Activated CD4-positive, alpha-beta memory T cell treated with anti-CD3 and anti-CD28 coated beads, Interleukin-2, amount 10 ng/mL, durations not matched to agents 7 days and 5 days (primary cell): ENCODE measurements around the gene ST3GAL3. TPM values are rescaled to one million over a fixed set of nuclear protein-coding genes. Genes with fewer than 3 reads are reported as not detected.

Experiments
- CTCF ChIA-PET: fragments of 350-600 bp; sonication (Branson Sonifier 250); formaldehyde crosslinking; loops from one replicate; lab custom pipeline; 2021; ENCODE audit warnings: antibody characterized with exemption, inconsistent platforms; lab: Charles Lee
- POLR2A ChIA-PET: fragments of 350-600 bp; sonication (Branson Sonifier 250); formaldehyde crosslinking; loops from one replicate; lab custom pipeline; 2021; ENCODE audit warnings: antibody characterized with exemption; lab: Charles Lee
- DNase-seq: peaks from one replicate; pipeline ENCODE4 v3.0.0-alpha.2; 2020
- H3K27ac Mint-ChIP-seq: one replicate; pipeline ENCODE4 v1.8.0; 2021; ENCODE audit warnings: mild to moderate bottlenecking, mixed read lengths
- H3K27me3 Mint-ChIP-seq: one replicate; pipeline ENCODE4 v1.8.0; 2021; ENCODE audit warnings: mixed read lengths
- H3K36me3 Mint-ChIP-seq: one replicate; pipeline ENCODE4 v1.8.0; 2021; ENCODE audit warnings: low read depth, mixed read lengths
- H3K4me1 Mint-ChIP-seq: one replicate; pipeline ENCODE4 v1.8.0; 2021; ENCODE audit warnings: mixed read lengths
- H3K4me3 Mint-ChIP-seq: one replicate; pipeline ENCODE4 v1.8.0; 2021; ENCODE audit warnings: mild to moderate bottlenecking, mixed read lengths
- H3K9me3 Mint-ChIP-seq: one replicate; pipeline ENCODE4 v1.8.0; 2021; ENCODE audit warnings: mixed read lengths
- total RNA-seq, 2 experiments: library from RNA; stranded (reverse); gene quantifications; one replicate each; pipeline ENCODE4 v1.2.3, GENCODE V29; 2021

Gene ST3GAL3
- total RNA-seq, 2 experiments from 2014 or later, result 14.2 to 16.9 TPM

DNA sequence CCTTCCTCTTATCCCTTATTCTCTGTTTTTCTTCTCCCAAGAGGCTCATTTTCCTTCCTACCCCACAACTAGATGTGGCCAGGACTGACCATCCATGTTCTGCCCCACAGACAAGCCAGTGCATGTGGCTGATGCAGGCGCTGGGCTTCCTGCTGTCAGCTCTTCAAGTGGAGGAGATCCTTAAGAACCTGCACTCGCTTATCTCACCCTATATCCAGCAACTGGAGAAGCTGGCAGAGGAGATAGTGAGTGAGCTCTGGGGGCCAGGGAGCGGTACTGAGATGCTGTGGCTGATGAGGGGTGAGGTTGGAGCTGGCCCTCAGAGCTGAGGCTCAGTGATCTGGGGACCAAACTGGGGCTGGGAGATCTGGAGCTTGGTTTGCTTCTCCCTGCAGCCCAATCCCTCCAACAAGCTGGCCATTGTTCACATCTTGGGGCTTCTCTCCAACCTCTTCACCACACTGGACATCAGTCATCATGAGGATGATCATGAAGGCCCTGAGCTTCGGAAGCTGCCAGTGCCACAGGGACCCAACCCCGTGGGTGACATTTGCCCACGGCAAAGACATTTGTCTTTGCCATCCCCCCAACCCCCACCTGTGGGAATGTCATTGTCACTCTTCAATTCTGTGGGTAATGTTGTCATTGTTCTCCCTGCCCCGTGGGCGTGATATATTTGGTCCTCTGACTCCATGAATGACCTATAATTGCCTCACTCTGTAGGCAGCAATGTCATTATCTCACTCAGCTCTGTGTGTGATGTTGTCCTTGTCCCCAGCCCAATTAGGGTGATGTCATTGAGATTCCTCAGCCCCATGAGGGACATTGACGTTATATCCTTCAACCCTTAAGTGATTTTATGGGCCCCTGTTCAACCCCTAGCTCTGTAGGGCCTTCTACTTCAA is 251.3 kb downstream of the ST3GAL3 start:
- peaks cover 3% of the 10 kb centered on the region for H3K4me1 Mint-ChIP-seq
- peaks cover 10% of the 10 kb centered on the region for H3K36me3 Mint-ChIP-seq
- no peaks in the 10 kb centered on the region for H3K27me3 Mint-ChIP-seq
- no peak for DNase-seq
- H3K9me3 Mint-ChIP-seq, result no peaks in the 10 kb centered on the region
- no peak overlapping the region for H3K27ac Mint-ChIP-seq
- no peak overlapping the region for H3K4me3 Mint-ChIP-seq
- ChIA-PET POLR2A (interaction anchor here (1.1 to 2.3 kb wide), 2 partner anchors 11 to 12 kb away, joined by 3 to 7 read pairs; partner anchors contain the start of genes DPH2 and IPO13), CTCF (interaction anchor here (1.4 kb wide), 1 partner anchor 17 kb away, joined by 4 read pairs; the partner anchor contains the start of gene ATP6V0B)

DNA sequence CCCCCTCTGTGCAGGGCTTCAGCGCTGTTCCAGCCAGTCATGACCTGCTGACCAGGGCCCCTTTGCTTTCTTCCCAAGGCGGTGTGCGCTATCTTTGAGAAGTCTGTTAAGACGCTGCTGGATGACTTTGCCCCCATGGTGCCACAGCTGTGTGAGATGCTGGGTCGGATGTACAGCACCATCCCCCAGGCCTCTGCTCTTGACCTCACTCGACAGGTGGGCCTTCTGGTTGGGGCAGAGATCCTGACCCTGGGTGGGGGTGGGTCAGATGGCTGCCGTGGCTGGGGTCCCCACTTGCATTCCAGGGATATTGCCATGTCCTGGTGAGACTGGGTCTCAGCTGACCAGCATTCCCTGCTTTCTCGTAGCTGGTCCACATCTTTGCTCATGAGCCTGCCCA is 253.5 kb downstream of the ST3GAL3 start:
- DNase-seq, result no peak
- ChIA-PET CTCF (no interaction called here), POLR2A (no interaction called here)
- no peaks in the 10 kb centered on the region for H3K27me3 Mint-ChIP-seq
- H3K9me3 Mint-ChIP-seq, result no peaks in the 10 kb centered on the region
- H3K4me3 Mint-ChIP-seq, result no peak overlapping the region
- H3K27ac Mint-ChIP-seq, result no peak overlapping the region
- H3K4me1 Mint-ChIP-seq, result peaks cover 3% of the 10 kb centered on the region
- H3K36me3 Mint-ChIP-seq, result peaks cover 10% of the 10 kb centered on the region

DNA sequence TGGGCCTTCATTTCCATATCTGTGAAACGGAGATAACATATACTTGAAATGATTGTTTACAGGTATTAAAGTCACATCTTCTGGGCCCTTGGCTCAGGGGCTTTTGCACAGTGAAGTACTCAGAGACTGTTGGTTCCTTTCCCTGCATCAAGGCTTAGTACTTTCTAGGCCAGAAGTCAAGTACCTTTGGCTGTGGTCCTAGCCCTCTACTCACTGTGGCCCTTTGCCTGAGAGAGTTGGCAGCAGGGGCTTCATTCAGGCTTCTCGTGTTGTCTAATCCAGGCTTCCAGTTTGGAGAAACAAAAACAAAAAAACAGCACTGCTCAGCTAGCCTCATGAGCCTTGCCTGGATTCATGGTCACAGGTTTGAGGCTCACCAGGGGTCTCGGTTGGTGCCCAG is 254.4 kb downstream of the ST3GAL3 start:
- ChIA-PET CTCF (no interaction called here), POLR2A (no interaction called here)
- Mint-ChIP-seq H3K27ac (no peak overlapping the region), H3K27me3 (no peaks in the 10 kb centered on the region), H3K4me1 (peaks cover 3% of the 10 kb centered on the region), H3K36me3 (peaks cover 10% of the 10 kb centered on the region), H3K9me3 (no peaks in the 10 kb centered on the region), H3K4me3 (no peak overlapping the region)
- no peak for DNase-seq

DNA sequence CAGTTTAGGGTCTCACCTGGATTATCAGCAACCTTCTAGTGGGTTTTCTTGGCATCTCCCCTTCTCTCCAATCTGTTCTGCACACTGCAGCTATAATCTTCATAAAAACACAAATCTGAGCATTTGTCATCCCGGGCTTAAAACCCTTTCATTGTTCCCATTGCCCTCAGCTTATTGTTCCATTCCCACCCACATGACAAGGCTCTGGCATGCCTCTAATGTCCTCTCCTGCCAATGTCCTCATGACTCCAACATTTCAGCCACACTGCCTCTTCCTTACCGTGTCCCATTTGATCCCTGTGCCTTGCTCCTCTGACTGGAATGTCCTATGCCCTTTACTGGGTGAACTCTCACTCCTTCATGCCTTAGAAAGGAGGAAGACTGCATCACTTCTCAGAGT is 255.0 kb downstream of the ST3GAL3 start:
- Mint-ChIP-seq H3K36me3 (peaks cover 8% of the 10 kb centered on the region), H3K4me3 (no peak overlapping the region), H3K4me1 (peaks cover 3% of the 10 kb centered on the region), H3K27me3 (no peaks in the 10 kb centered on the region), H3K27ac (no peak overlapping the region), H3K9me3 (no peaks in the 10 kb centered on the region)
- DNase-seq, result no peak
- POLR2A ChIA-PET, result no interaction called here
- CTCF ChIA-PET, result no interaction called here

DNA sequence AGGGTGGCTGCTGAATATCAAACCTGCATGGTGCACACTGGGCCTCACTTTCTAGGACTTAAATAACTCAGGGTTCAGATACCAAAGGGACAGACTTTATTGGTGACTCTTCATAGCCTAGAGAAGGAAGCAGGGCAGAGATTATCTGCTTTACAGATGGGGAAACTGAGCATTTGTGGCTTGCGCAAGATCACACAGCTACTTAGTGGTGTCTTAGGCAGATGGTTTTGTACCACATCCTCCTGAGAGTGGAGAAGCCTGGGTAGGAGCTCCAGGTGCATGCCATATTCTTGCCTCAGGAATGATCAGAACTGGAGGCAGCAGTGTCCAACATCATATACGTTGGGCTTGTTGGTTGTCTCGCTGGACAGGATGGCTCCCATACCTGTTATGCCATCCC is 255.7 kb downstream of the ST3GAL3 start:
- no peak overlapping the region for H3K4me3 Mint-ChIP-seq
- POLR2A ChIA-PET, result no interaction called here
- H3K4me1 Mint-ChIP-seq, result peaks cover 3% of the 10 kb centered on the region
- H3K9me3 Mint-ChIP-seq, result no peaks in the 10 kb centered on the region
- CTCF ChIA-PET, result no interaction called here
- H3K27ac Mint-ChIP-seq, result no peak overlapping the region
- no peak for DNase-seq
- H3K27me3 Mint-ChIP-seq, result no peaks in the 10 kb centered on the region
- H3K36me3 Mint-ChIP-seq, result peaks cover 6% of the 10 kb centered on the region

DNA sequence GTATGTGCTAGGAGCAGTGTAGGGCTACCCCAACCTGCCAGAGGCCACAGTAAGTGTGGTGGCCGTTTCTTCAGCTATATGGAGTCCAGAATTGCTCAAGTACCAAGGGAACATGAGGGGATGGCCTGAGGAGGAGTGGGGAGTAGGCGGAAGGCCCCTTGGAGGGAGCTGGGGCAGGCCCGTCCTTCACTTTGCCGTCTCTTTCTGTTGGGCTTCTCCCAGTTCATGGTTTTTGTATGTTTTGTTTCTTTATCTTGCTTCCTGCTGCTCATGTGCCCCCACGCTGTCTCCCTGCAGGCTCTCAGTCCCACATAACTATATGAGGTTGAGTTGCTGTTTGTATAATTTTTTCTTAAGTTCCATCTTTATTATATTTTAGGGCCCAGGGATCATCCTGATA is 256.6 kb downstream of the ST3GAL3 start:
- no peak for DNase-seq
- peaks cover 6% of the 10 kb centered on the region for H3K36me3 Mint-ChIP-seq
- H3K27me3 Mint-ChIP-seq, result no peaks in the 10 kb centered on the region
- no peak overlapping the region for H3K4me3 Mint-ChIP-seq
- CTCF ChIA-PET, result interaction anchor here (0.6 to 1.2 kb wide), 2 partner anchors 31 to 40 kb away, joined by 3 read pairs; no protein-coding TSS in a partner anchor
- H3K4me1 Mint-ChIP-seq, result peaks cover 6% of the 10 kb centered on the region
- H3K27ac Mint-ChIP-seq, result no peak overlapping the region
- POLR2A ChIA-PET, result interaction anchor here (1.1 kb wide), 1 partner anchor 11 kb away, joined by 3 read pairs; the partner anchor contains the start of gene ATP6V0B
- no peaks in the 10 kb centered on the region for H3K9me3 Mint-ChIP-seq

DNA sequence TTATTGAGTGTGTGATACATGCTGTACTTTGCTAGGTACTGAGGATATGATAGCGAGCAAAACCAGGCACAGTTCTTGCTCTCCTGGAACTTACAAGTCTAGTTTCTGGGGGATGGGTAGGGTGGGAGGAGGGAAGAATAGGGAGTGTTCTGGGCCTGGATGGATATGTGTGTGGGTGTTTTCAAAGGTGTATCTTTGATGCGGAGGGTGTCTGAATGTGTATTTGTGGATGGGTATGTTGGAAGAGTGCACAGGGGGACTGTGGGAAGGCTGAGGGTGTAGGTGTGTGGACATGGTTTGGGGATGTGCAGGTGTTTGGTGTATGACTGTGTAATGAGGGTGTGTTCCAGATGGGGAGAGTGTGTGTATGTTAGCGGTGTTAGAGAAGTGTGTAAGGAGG is 258.0 kb downstream of the ST3GAL3 start:
- ChIA-PET CTCF (no interaction called here), POLR2A (no interaction called here)
- peaks cover 6% of the 10 kb centered on the region for H3K36me3 Mint-ChIP-seq
- H3K27me3 Mint-ChIP-seq, result no peaks in the 10 kb centered on the region
- no peak overlapping the region for H3K27ac Mint-ChIP-seq
- H3K4me1 Mint-ChIP-seq, result peaks cover 19% of the 10 kb centered on the region
- DNase-seq, result no peak
- H3K4me3 Mint-ChIP-seq, result no peak overlapping the region
- no peaks in the 10 kb centered on the region for H3K9me3 Mint-ChIP-seq

DNA sequence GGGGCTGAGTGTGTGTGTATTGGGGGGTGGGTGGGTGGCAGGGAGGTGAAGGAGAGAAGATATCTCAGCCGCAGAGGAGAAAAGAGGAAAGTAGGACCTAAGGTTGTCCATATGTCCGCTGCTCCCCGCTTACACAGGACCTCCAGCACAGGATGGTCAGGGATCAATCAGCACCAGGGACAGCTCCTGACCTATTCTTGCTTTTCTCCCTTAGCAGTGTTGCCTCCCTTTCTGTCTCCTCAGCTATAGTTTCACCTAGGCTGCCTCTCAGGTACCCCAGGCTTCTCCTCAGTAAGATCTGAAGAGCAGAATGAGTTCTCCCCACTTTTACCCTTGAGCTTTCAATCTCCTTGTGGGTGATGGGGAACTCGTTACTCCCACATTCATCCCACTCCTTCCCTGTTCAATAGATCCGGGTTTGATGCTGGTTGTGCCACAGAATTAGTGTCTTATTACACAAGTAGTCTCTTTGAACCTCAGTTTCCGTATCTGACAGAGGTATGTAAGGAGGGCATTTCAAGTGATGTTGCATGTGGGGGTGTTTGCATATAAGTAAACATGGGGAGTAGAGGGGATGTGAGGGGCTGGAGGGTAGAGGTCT is 261.1 kb downstream of the ST3GAL3 start:
- Mint-ChIP-seq H3K9me3 (no peaks in the 10 kb centered on the region), H3K27ac (no peak overlapping the region), H3K27me3 (no peaks in the 10 kb centered on the region), H3K36me3 (peaks cover 6% of the 10 kb centered on the region), H3K4me1 (peaks cover 29% of the 10 kb centered on the region), H3K4me3 (no peak overlapping the region)
- DNase-seq, result peak; percentile 44
- ChIA-PET CTCF (interaction anchor here (1.0 kb wide), 1 partner anchor 34 kb away, joined by 4 read pairs; no protein-coding TSS in a partner anchor), POLR2A (interaction anchor here (2.4 kb wide), 1 partner anchor 22 kb away, joined by 11 read pairs; the partner anchor contains the start of gene IPO13)

DNA sequence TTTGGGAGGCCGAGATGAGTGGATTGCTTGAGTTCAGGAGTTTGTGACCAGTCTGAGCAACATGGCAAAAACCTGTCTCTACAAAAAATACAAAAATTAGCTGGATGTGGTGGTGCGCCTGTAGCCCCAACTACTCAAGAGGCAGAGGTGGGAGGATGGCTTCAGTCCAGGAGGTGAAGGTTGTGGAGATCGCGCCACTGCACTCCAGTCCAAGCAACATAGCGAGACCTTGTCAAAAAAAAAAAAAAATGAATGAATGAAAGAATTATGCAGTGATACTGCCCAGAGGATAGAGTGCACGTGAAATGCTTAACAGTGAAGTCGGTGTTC is 262.0 kb downstream of the ST3GAL3 start:
- H3K4me1 Mint-ChIP-seq, result peaks cover 38% of the 10 kb centered on the region
- H3K27me3 Mint-ChIP-seq, result no peaks in the 10 kb centered on the region
- H3K9me3 Mint-ChIP-seq, result no peaks in the 10 kb centered on the region
- peak overlapping the region; percentile 92 for H3K4me3 Mint-ChIP-seq
- ChIA-PET POLR2A (interaction anchor here (1.1 to 3.0 kb wide), 6 partner anchors 11 to 752 kb away, joined by 3 to 20 read pairs (median 4); partner anchors contain the start of genes IPO13 and KDM4A), CTCF (interaction anchor here (0.8 to 1.8 kb wide), 4 partner anchors 15 to 206 kb away, joined by 3 to 9 read pairs (median 4); no protein-coding TSS in a partner anchor)
- H3K36me3 Mint-ChIP-seq, result peaks cover 9% of the 10 kb centered on the region
- H3K27ac Mint-ChIP-seq, result no peak overlapping the region
- DNase-seq, result no peak

DNA sequence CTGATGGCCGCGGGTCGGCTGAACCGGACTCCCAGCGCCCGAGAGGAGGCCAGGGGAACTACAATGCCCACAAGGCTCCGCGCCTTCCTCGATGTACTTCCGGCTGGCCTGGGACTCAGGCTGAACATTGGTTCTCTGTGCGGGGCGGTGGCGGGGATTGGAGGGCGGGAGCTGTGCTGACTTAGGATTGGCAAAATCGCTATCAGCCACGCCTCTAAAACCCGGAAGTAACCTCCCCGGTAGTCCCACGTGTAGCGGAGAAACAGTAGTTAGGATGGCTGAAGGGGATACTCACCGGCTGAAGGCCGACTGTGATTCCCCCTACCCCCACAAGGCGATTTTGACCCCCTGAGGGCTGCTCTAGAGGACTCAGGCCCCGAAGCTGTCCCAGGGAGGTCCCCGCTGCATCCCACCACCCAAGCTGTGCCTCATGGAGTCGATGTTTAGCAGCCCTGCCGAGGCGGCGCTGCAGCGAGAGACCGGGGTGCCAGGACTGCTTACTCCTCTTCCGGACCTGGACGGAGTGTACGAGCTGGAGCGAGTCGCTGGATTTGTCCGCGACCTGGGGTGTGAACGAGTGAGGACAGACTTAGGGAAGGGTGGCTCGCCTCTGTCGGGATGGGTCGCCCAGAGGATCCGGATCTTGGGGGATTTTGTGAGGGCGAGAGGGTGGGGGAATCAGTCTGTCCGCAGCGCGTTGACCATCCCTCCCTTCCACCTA is 262.6 kb downstream of the ST3GAL3 start, which contains the start of gene DPH2:
Gene DPH2 (plus strand): TSS at position 265 of the 721 bp plus-strand sequence. CDS start 166 bp downstream, at position 431.
- CTCF ChIA-PET, result interaction anchor here (0.8 to 1.8 kb wide), 7 partner anchors 15 to 206 kb away, joined by 3 to 9 read pairs (median 4); no protein-coding TSS in a partner anchor
- Mint-ChIP-seq H3K36me3 (peaks cover 9% of the 10 kb centered on the region), H3K27me3 (no peaks in the 10 kb centered on the region), H3K4me3 (peak within 1 kb of the TSS; percentile 92), H3K4me1 (peaks cover 41% of the 10 kb centered on the region), H3K9me3 (no peaks in the 10 kb centered on the region), H3K27ac (peak within 1 kb of the TSS; percentile 73)
- peak; percentile 97 for DNase-seq
- POLR2A ChIA-PET, result interaction anchor here (1.1 to 3.0 kb wide), 6 partner anchors 10 to 752 kb away, joined by 3 to 20 read pairs (median 4); partner anchors contain the start of genes IPO13 and KDM4A

DNA sequence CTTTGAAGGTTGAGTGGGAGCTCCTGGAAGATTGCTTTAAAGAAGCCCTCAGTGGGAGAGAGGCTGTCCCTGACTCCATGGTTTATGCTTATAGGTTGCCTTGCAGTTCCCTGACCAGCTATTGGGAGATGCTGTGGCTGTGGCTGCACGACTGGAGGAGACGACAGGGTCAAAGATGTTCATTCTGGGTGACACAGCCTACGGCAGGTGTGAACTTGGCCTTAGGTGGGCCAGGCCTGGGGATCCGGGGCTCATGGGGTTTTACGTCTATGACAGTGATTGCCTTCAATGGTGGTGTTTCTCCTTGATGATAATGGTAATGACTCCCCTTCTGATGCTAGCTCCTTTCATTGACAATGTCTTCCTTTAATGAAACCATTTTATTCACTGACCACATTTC is 263.2 kb downstream of the ST3GAL3 start:
- peak overlapping the region; percentile 73 for H3K27ac Mint-ChIP-seq
- H3K9me3 Mint-ChIP-seq, result no peaks in the 10 kb centered on the region
- peaks cover 41% of the 10 kb centered on the region for H3K4me1 Mint-ChIP-seq
- H3K36me3 Mint-ChIP-seq, result peaks cover 9% of the 10 kb centered on the region
- H3K4me3 Mint-ChIP-seq, result peak overlapping the region; percentile 92
- ChIA-PET POLR2A (interaction anchor here (1.1 to 3.0 kb wide), 6 partner anchors 9 to 751 kb away, joined by 3 to 20 read pairs (median 4); partner anchors contain the start of genes IPO13 and KDM4A), CTCF (interaction anchor here (0.8 to 1.8 kb wide), 6 partner anchors 16 to 36 kb away, joined by 3 to 9 read pairs (median 4); no protein-coding TSS in a partner anchor)
- no peaks in the 10 kb centered on the region for H3K27me3 Mint-ChIP-seq
- no peak for DNase-seq

DNA sequence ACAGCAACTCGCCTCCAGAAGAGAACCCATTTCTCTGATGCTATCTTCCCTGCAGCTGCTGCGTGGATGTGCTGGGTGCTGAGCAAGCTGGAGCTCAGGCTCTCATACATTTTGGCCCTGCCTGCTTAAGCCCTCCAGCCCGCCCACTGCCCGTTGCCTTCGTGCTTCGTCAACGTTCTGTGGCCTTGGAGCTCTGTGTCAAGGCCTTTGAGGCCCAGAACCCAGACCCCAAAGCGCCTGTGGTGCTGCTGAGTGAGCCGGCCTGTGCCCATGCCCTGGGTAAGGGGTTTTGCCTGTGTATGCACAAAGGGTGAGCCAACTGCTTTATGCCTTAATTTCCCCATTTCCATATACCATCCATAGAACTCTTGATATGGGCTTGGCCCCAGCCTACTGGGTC is 263.6 kb downstream of the ST3GAL3 start:
- POLR2A ChIA-PET, result interaction anchor here (1.5 to 3.0 kb wide), 4 partner anchors 9 to 321 kb away, joined by 4 to 20 read pairs (median 5); partner anchors contain the start of genes IPO13 and KDM4A
- no peak overlapping the region for H3K27ac Mint-ChIP-seq

More for the DNA sequence above, 263.6 kb downstream of the ST3GAL3 start:
- Mint-ChIP-seq H3K4me3 (peak overlapping the region; percentile 92), H3K27me3 (no peaks in the 10 kb centered on the region), H3K36me3 (peaks cover 11% of the 10 kb centered on the region), H3K4me1 (peaks cover 44% of the 10 kb centered on the region), H3K9me3 (no peaks in the 10 kb centered on the region)
- no peak for DNase-seq
- CTCF ChIA-PET, result interaction anchor here (0.8 to 1.8 kb wide), 5 partner anchors 16 to 36 kb away, joined by 3 to 9 read pairs (median 4); no protein-coding TSS in a partner anchor
